SHP77 treated with DMSO at 0.1 percent for 48 hours (cell line): ENCODE results near the gene MLC1.
"Not testable (repeated sequence)": the region's sequence is repeated elsewhere in the genome, so short reads cannot be mapped to it uniquely, and the experiment has no call there.

Experiments
- DNase-seq: peaks from one replicate; lab custom pipeline; 2025; lab: John Stamatoyannopoulos, UW

MLC1 gene

GRCh38 chr22:50102946-50103345 is 17.7 kb upstream of the MLC1 start:
- DNase-seq, result peak; percentile 10

GRCh38 chr22:50101870-50102565 is 16.8 kb upstream of the MLC1 start:
- no peak for DNase-seq

GRCh38 chr22:50098052-50098451 is 12.8 kb upstream of the MLC1 start:
- no peak for DNase-seq

DNA sequence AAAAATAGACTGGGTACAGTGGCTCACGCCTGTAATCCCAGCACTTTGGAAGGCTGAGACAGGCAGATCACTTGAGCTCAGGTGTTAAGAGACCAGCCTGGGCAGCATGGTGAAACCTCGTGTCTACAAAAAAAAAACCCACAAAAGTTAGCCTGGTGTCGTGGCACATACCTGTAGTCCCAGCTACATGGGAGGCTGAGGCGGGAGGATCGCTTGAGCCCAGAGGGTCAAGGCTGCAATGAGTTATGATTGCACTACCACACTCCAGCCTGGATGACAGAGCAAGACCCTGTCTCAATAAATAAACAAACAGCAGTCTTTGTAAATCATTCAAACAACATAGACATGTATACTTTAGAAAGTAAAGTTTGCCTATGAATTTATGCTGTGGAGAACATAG is 7.1 kb upstream of the MLC1 start:
- no peak for DNase-seq

GRCh38 chr22:50091092-50091768 is 6.0 kb upstream of the MLC1 start:
- peak; percentile 8 for DNase-seq

GRCh38 chr22:50090412-50090714 is 5.1 kb upstream of the MLC1 start:
- no peak for DNase-seq

- DNase-seq, result no peak
Observed at GRCh38 chr22:50089682-50090411, 4.6 kb upstream of the MLC1 start, which contains the start of gene MOV10L1. TSS of gene MOV10L1 (plus strand) at chr22:50090006. CDS start at chr22:50090089, 83 bp downstream.

- DNase-seq, result no peak
Observed at GRCh38 chr22:50089231-50089630, 4.0 kb upstream of the MLC1 start.

DNA sequence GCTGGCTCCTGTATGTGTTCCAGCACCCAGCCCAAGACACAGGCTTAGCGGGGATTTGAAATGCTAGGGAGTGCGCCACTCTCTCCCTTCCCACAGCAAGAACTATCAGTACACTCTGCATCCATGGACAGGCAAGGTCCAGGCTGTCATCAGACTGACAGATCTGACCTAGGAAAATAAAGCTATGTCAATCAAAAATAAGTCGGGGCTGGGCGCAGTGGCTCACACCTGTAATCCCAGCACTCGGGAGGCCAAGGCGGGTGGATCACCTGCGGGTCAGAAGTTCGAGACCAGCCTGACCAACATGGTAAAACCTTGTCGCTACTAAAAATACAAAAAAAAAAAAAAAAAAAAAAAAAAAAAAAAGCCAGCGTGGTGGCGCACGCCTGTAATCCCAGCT is 2.9 kb upstream of the MLC1 start:
- no peak for DNase-seq

DNA sequence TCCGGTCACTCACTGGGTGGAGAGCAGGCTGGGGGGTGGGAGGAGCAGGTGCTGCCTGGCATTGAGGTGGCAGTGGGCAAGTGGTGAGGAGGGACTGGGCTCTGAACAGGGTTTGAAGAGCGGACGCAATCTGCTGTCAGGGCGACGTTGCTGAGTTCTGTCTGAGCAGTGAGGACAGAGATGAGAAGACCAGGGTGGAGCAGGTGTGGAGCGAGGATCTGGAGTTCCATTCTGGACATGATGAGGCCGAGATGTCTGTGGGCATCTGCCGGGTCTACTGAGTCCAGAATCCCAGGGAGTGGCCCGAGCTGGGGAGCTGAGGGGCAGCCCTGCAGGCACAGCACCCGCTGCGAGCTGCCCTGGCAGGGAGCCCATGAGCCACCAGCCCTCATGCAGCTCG is 2.4 kb upstream of the MLC1 start:
- no peak for DNase-seq

- DNase-seq, result not testable (repeated sequence)
Observed at GRCh38 chr22:50086975-50087374, 1.7 kb upstream of the MLC1 start.

DNA sequence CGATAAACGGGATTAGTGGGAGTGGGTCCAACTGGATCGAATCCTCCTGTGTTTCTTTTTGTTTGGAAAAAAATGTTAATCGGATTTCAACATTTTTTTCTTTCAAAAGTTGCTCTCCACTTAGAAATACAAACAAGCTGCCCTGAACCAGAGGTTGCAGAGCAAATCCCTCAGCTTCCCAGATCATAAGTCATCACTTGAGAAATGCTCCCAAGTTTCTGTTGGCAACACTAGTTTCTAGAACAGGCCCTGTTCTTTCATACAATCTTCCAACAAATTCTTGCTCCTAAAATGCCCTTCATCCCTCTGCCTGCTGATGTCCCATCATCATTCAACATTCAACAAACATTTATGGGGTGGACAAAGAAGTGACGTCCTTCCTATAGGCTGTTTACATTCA is 1.3 kb upstream of the MLC1 start:
- no peak for DNase-seq

DNA sequence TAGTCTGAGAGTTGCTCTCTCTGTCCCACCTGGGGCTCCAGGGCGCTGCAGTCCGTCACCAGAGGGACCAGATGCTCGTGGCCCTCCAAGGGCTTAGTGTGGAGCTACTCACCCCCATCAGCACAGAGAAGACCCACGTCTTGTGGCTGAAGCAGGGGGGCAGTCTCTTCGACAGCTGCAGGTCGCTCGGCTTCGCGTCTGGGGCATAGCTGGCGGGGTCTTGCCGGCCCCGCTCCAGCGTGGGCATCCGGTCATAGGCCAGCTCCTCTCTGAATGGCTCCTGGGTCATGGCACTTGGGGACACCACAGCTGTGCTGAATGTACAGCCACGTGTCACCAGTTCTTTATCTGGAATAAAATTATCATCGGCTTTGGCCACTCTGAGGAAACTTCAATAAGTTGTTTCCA is 608 bp downstream of the MLC1 start:
- no peak for DNase-seq

- DNase-seq, result no peak
Observed at GRCh38 chr22:50084080-50084477, 1.1 kb downstream of the MLC1 start.

DNA sequence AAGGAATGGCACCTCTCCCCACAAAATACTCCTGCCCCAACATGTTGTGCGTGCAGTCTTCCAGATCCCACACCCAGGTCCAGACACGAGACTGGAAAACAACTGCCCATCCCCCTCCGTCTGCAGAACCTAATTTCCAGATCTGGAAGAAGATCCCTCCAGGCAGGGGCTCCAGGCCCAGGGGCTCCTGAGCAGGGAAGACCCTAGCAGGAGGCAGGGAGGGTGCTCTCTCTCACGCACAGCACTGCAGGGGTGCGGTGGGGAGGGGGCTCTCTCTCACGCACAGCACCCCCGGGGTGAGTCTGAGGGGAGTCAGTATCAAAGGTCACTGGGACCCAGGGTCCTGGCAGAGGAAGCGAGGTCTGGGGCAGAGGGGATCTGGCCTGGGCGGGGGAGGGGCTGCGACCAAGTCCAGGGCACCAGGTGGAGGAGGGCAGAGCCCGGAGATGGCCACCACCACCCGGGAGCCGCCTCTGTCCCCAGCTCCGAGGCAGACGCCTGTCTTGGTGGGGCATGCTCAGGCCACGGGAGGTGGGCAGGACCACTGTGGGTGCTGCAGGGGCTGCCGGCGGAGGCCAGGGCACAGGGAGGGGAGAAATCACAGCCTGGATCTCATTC is 1.7 kb downstream of the MLC1 start:
- DNase-seq, result no peak

GRCh38 chr22:50082961-50083461 is 2.2 kb downstream of the MLC1 start:
- no peak for DNase-seq

DNA sequence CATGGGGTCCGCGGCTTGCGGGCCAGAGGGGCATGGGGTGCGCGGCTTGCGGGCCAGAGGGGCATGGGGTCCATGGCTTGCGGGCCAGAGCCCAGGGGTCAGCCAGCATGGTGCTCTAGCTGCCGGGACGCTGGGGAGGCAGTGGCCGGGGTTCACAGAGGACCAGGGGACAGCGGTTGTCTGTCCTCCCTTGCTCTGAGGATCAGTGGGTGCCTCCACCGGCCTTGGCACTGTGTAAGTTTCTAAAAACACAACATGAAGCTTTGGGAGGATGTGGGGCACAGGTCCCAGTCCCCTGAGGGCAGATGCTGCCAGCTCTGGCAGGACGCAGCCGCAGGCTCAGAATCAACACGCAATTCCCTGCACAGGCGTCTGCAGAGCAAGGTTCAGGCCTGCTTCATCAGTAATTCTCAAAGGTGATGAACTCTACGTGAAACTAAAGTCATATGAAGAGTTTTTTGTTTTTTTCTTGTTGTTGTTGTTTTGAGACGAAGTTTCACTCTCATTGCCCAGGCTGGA is 3.0 kb downstream of the MLC1 start:
- no peak for DNase-seq

DNA sequence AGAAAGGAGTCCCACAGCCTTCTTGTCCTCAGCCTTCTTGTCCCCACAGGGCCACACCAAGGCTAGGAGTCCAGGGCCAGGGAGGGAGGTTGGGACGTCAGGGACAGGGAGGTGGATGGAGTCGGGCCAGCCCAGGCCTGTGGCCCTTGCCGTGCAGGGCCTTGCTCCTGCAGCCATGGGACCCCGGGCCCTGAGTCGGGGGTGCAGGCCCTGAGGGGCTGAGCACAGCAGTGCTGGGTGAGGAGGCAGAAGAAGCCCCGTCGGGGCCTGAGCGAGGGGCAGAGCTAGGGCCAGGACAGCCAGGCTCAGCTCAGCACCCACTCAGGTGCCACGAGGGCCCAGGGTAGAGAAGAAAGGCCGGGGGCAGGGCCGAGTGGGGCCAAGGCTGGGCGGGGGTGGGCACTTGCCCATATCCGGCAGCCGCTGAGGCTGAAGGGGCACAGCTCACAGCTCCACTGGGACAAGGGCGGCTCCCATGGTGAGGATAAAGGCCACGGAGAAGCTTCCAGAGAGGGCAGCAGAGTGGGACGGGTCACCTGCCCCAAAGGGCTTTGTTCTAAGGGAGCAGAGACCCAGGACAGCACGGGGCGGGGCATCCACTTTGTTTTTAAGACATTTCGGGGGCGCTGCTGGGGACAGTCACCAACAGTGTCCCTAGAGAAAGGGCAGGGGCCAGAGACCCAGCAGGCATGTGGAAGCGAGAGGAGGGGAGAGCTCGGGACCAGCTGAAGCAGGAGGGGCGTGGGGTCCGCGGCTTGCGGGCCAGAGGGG is 3.6 kb downstream of the MLC1 start:
- no peak for DNase-seq

DNA sequence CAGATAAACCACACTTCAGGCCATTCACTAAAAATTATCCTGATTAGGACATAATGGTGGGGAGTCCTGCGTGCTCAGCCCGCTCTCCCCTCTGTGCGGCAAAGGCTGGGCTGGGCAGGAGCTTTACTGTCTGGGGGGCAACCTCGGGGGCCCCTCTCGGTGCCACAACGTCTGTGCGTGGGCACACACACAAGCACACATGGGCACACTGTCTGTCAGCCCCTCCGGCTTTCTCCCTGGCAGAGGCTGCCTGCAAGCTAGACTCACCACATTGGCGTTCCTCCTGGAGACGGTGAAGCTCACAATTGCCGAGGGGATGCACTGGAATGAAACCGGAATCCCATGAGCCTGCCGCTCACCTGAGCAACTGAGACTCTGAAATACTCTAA is 5.2 kb downstream of the MLC1 start:
- DNase-seq, result no peak

DNA sequence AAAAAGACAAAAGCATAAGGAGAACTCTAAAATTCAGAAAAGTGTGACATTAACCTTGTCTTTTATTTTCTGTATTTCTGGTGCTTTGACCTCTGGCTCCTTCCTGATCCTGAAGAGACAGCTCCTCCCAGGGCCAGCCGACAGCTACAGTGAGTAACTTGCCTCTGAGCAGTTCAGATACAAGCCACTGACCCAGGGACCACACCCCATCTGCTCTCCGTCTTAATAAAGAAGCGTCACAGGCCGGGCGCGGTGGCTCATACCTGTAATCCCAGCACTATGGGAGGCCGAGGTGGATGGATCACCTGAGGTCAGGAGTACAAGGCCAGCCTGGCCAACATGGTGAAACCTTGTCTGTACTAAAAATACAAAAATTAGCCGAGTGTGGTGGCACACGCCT is 6.5 kb downstream of the MLC1 start:
- no peak for DNase-seq

DNA sequence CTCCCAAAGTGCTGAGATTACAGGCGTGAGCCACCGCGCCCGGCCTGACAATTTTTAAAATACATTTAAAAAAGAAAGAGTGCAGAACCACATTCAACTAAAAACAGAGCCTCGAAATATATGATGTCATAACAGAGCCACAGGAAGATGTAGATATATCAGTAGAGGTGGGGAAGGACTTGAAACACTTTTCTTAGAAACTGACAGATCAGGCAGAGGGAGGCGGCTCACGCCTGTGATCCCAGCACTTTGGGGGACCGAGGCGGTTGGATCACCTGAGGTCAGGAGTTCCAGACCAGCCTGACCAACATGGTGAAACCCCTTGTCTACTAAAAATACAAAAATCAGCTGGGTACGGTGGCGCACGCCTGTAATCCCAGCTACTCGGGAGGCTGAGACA is 7.0 kb downstream of the MLC1 start:
- no peak for DNase-seq
